Cardiac septum (tissue), 1 donor: ENCODE data around the gene ANO10. TPM values are rescaled to one million over a fixed set of nuclear protein-coding genes. Genes with fewer than 3 reads are reported as not detected.

Source experiments
- DNase-seq: peaks from one replicate; pipeline ENCODE4 v3.0.0-alpha.2; 2020; ENCODE audit warnings: low spot score
- intact Hi-C: fragments of 100-400 bp; cut with DNase I; formaldehyde crosslinking; loops from one replicate; pipeline ENCODE4 v1.14.0; 2022
- total RNA-seq: library from RNA; stranded (reverse); fragmentation: NEBNext Ultra II Directional; extraction: Animal tissue kit (Norgen Biotek cat#: 25700); gene quantifications from one replicate; pipeline ENCODE4 v1.2.1, GENCODE V29; 2021
- donor health status: DM: no; HTN: no; CAD: no.

The ANO10 gene
- total RNA-seq, 1 donor from 2014 or later, result 15.3 TPM

- intact Hi-C loops, result no loop called here
- no peak for DNase-seq
These were observed 178.9 kb downstream of the ANO10 start for GRCh38 chr3:43442872-43443395.

- DNase-seq, result no peak
- intact Hi-C loops, result no loop called here
These were observed 185.2 kb downstream of the ANO10 start for GRCh38 chr3:43436507-43437140.

GRCh38 chr3:43435706-43436105 is 186.1 kb downstream of the ANO10 start:
- intact Hi-C loops, result no loop called here
- DNase-seq, result no peak

- intact Hi-C loops, result no loop called here
- no peak for DNase-seq
These were observed 187.4 kb downstream of the ANO10 start for GRCh38 chr3:43434431-43434830.

GRCh38 chr3:43432462-43432861 is 189.3 kb downstream of the ANO10 start:
- intact Hi-C loops, result no loop called here
- DNase-seq, result no peak

- intact Hi-C loops, result loop anchor here (5.0 kb wide), 1 partner anchor 99 kb away; no protein-coding TSS in a partner anchor
These were observed 195.4 kb downstream of the ANO10 start for GRCh38 chr3:43426388-43426787.

GRCh38 chr3:43425829-43426228 is 196.0 kb downstream of the ANO10 start:
- DNase-seq, result no peak
- intact Hi-C loops, result loop anchor here (5.0 kb wide), 1 partner anchor 99 kb away; no protein-coding TSS in a partner anchor

More at GRCh38 chr3:43426388-43426787, 195.4 kb downstream of the ANO10 start:
- DNase-seq, result no peak

- intact Hi-C loops, result no loop called here
- no peak for DNase-seq
These were observed 198.2 kb downstream of the ANO10 start for GRCh38 chr3:43423639-43424038.

GRCh38 chr3:43423142-43423541 is 198.7 kb downstream of the ANO10 start:
- intact Hi-C loops, result no loop called here
- DNase-seq, result no peak

GRCh38 chr3:43418601-43419272 is 203.1 kb downstream of the ANO10 start:
- intact Hi-C loops, result no loop called here
- no peak for DNase-seq

GRCh38 chr3:43417133-43417532 is 204.7 kb downstream of the ANO10 start:
- no peak for DNase-seq
- intact Hi-C loops, result no loop called here

- DNase-seq, result no peak
- intact Hi-C loops, result no loop called here
These were observed 206.7 kb downstream of the ANO10 start for GRCh38 chr3:43415088-43415487.

- no peak for DNase-seq
- intact Hi-C loops, result no loop called here
These were observed 208.0 kb downstream of the ANO10 start for GRCh38 chr3:43413676-43414368.

- intact Hi-C loops, result no loop called here
- no peak for DNase-seq
These were observed 210.4 kb downstream of the ANO10 start for GRCh38 chr3:43411429-43411828.

GRCh38 chr3:43410592-43410991 is 211.2 kb downstream of the ANO10 start:
- intact Hi-C loops, result no loop called here
- no peak for DNase-seq

- DNase-seq, result no peak
- intact Hi-C loops, result no loop called here
These were observed 212.3 kb downstream of the ANO10 start for GRCh38 chr3:43409506-43409905.

GRCh38 chr3:43406643-43407023 is 215.2 kb downstream of the ANO10 start:
- no peak for DNase-seq
- intact Hi-C loops, result no loop called here

GRCh38 chr3:43405888-43406642 is 215.7 kb downstream of the ANO10 start:
- intact Hi-C loops, result no loop called here
- DNase-seq, result no peak

- intact Hi-C loops, result no loop called here
- no peak for DNase-seq
These were observed 220.8 kb downstream of the ANO10 start for GRCh38 chr3:43400781-43401730.
